Tibial nerve (tissue), 4 donors: ENCODE results near the gene STAMBP.

Experiments used
- CTCF ChIP-seq, 5 experiments: fragments of 200-600 bp in 3 of 5; fragments of 450-650 bp in 2 of 5; sonication (generic) in 3 of 5; IDR thresholded peaks; one replicate each; pipeline ENCODE4 v1.5.1; 2016 to 2019; ENCODE audit warnings: antibody characterized with exemption in 5 of 5, mild to moderate bottlenecking in 3 of 5, moderate library complexity in 2 of 5
- EP300 ChIP-seq, 2 donors: sonication (generic); formaldehyde crosslinking; IDR thresholded peaks; one replicate each; pipeline ENCODE4 v1.6.1; 2017; ENCODE audit warnings: antibody characterized with exemption in 2 of 2, mild to moderate bottlenecking in 1 of 2

DNA sequence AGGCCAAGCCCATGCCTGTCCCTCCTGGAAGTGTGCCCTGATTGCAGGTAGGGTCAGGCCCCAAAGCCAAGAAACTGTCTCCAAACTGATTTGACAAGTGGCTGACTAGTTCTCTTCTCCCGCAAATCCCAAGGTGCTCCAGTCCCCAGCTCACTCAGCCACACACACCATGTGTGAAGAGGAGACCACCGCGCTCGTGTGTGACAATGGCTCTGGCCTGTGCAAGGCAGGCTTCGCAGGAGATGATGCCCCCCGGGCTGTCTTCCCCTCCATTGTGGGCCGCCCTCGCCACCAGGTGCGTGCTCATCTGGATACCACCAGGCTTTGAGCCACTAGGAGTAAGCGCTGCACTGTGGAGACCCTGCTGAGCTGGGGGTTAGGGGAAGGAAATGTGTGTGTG is 72.4 kb downstream of the STAMBP start:
- TF ChIP-seq CTCF (IDR thresholded peaks at IDR 0.05), result no peak
- TF ChIP-seq EP300 (IDR thresholded peaks at IDR 0.05), result no peak
